Keratinocyte (primary cell): ENCODE data around the gene PTPRT. TPM values are rescaled to one million over a fixed set of nuclear protein-coding genes. Genes with fewer than 3 reads are reported as not detected.

Source experiments
- DNase-seq: peaks from one replicate; pipeline ENCODE4 v3.0.0-alpha.2; 2011; ENCODE audit warnings: low read depth, missing footprints, low spot score
- FAIRE-seq: peaks from 2 replicates; lab custom pipeline; 2011; peaks lifted over from hg19 to GRCh38; lab: Jason Lieb, UNC
- H2AFZ ChIP-seq: 2 replicates; pipeline ENCODE4 v1.6.0; 2012; ENCODE audit warnings: low read length, control low read depth, inconsistent platforms; ENCODE audit not compliant: control insufficient read depth
- H3K27ac ChIP-seq: 2 replicates; pipeline ENCODE4 v1.5.1; 2011; ENCODE audit warnings: low read length; ENCODE audit not compliant: control insufficient read depth, insufficient read depth
- H3K27me3 ChIP-seq: 3 replicates; pipeline ENCODE4 v1.6.0; 2011; ENCODE audit warnings: low read length; ENCODE audit not compliant: control insufficient read depth, insufficient read depth; ENCODE audit errors: extremely low read depth
- H3K36me3 ChIP-seq, 2 experiments: 2 replicates in 1 of 2; 3 replicates in 1 of 2; pipeline ENCODE4 v1.5.1; 2011; ENCODE audit warnings: low read length in 2 of 2, mild to moderate bottlenecking in 1 of 2; ENCODE audit not compliant: control insufficient read depth in 2 of 2, insufficient read depth in 2 of 2; ENCODE audit errors: extremely low read depth in 1 of 2
- H3K4me1 ChIP-seq: 3 replicates; pipeline ENCODE4 v1.5.1; 2011; ENCODE audit warnings: low read length; ENCODE audit not compliant: control insufficient read depth, insufficient read depth; ENCODE audit errors: extremely low read depth
- H3K4me2 ChIP-seq: 3 replicates; pipeline ENCODE4 v1.6.0; 2011; ENCODE audit warnings: low read depth, low read length; ENCODE audit not compliant: control insufficient read depth, insufficient read depth; ENCODE audit errors: extremely low read depth
- H3K4me3 ChIP-seq, 3 experiments: fragments of 200-600 bp in 1 of 3; sonication (generic) in 1 of 3; 2 replicates in 2 of 3; 3 replicates in 1 of 3; pipeline ENCODE4 v1.5.1; 2011 to 2016; ENCODE audit warnings: low read length in 3 of 3, mild to moderate bottlenecking in 3 of 3, control low read depth in 2 of 3, inconsistent platforms in 1 of 3, low read depth in 1 of 3, mixed read lengths in 1 of 3, mixed run types in 1 of 3, moderate library complexity in 1 of 3; ENCODE audit not compliant: control insufficient read depth in 2 of 3, insufficient read depth in 2 of 3; ENCODE audit errors: extremely low read depth in 1 of 3
- H3K79me2 ChIP-seq: 2 replicates; pipeline ENCODE4 v1.6.0; 2012; ENCODE audit warnings: low read length; ENCODE audit not compliant: control insufficient read depth, insufficient read depth
- H3K9ac ChIP-seq: 3 replicates; pipeline ENCODE4 v1.6.0; 2011; ENCODE audit warnings: low read length; ENCODE audit not compliant: control insufficient read depth, insufficient read depth; ENCODE audit errors: extremely low read depth
- H3K9me1 ChIP-seq: 3 replicates; pipeline ENCODE4 v1.6.0; 2011; ENCODE audit warnings: low read length; ENCODE audit not compliant: control insufficient read depth, insufficient read depth; ENCODE audit errors: extremely low read depth
- H3K9me3 ChIP-seq: 2 replicates; pipeline ENCODE4 v1.5.1; 2012; ENCODE audit warnings: low read depth, low read length; ENCODE audit not compliant: control insufficient read depth
- H4K20me1 ChIP-seq: 3 replicates; pipeline ENCODE4 v1.6.0; 2011; ENCODE audit warnings: low read length; ENCODE audit not compliant: control insufficient read depth, insufficient read depth; ENCODE audit errors: extremely low read depth
- EZH2 ChIP-seq: IDR thresholded peaks from one replicate; pipeline ENCODE4 v1.6.1; 2012; ENCODE audit warnings: inconsistent platforms, mild to moderate bottlenecking, low read length, moderate library complexity
- dilution Hi-C: fragments of 300-500 bp; cut with MboI; formaldehyde crosslinking; loops from one replicate; pipeline ENCODE4 v1.7.0; 2020; ENCODE audit warnings: low sequenced_read_pairs; ENCODE audit not compliant: extremely low pct_ligation_motif_present
- polyA plus RNA-seq, 5 experiments: library from polyadenylated mRNA; depleted of rRNA in 3 of 5; stranded (reverse) in 3 of 5; stranded (forward) in 1 of 5; unstranded in 1 of 5; fragments of >200 nt; gene quantifications; 1 replicate in 1 of 5; 2 replicates in 3 of 5; 3 replicates in 1 of 5; pipeline versions ENCODE4 v1.2.1 to v1.2.3, GENCODE V29; 2011 to 2012; ENCODE audit warnings: missing spikeins in 2 of 5, low read depth in 1 of 5, low replicate concordance in 1 of 5
- TF ChIP-seq, protein P1 (sequence below), 3 experiments: IDR thresholded peaks in 1 of 3; conservative IDR thresholded peaks in 1 of 3; optimal IDR thresholded peaks in 1 of 3; 2 replicates in 2 of 3; 3 replicates in 1 of 3; pipeline versions ENCODE3 to v1.5.1; 2011; ENCODE audit warnings: low read length in 3 of 3, mild to moderate bottlenecking in 3 of 3, moderate library complexity in 2 of 3, control low read depth in 1 of 3, inconsistent platforms in 1 of 3; ENCODE audit not compliant: insufficient read depth in 2 of 3; ENCODE audit errors: extremely low read depth in 1 of 3

PTPRT gene
- polyA plus RNA-seq, 1 donor (not counting 4 experiments of a cell fraction or from before 2014, with no cell fraction given), result not detected

DNA sequence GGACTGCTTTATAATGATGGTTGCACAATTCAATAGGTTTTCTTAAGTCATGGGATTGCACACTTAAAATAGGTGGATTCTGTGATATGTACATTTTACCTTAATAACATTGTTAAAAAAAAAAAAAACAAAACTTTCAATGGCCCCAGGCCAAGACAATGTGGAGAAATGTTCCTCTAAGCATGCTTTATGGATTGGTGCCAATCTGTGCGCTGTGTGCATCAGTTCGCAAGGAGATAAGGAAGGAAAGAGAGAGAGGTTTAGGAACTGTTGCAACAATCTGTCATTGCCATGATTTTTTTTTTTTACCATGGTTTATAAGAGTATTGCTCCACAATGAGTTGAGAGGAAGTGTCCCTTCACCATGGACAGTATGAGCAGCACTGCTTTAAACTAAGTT, 399.6 kb downstream of the PTPRT start:
- dilution Hi-C loops, result no loop called here
- no peak for TF ChIP-seq EZH2
- TF ChIP-seq, protein P1, sequence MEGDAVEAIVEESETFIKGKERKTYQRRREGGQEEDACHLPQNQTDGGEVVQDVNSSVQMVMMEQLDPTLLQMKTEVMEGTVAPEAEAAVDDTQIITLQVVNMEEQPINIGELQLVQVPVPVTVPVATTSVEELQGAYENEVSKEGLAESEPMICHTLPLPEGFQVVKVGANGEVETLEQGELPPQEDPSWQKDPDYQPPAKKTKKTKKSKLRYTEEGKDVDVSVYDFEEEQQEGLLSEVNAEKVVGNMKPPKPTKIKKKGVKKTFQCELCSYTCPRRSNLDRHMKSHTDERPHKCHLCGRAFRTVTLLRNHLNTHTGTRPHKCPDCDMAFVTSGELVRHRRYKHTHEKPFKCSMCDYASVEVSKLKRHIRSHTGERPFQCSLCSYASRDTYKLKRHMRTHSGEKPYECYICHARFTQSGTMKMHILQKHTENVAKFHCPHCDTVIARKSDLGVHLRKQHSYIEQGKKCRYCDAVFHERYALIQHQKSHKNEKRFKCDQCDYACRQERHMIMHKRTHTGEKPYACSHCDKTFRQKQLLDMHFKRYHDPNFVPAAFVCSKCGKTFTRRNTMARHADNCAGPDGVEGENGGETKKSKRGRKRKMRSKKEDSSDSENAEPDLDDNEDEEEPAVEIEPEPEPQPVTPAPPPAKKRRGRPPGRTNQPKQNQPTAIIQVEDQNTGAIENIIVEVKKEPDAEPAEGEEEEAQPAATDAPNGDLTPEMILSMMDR (optimal IDR thresholded peaks at IDR 0.05 in 1 of 3, IDR thresholded peaks at IDR 0.05 in 1 of 3, conservative IDR thresholded peaks at IDR 0.05 in 1 of 3; ENCODE audit: extremely low read depth in 1 of 3, insufficient read depth in 2 of 3, low read length in 3 of 3), result no peak
- DNase-seq (no peak), FAIRE-seq (no peak)
- Histone ChIP-seq H3K4me3 (no peak overlapping the region), H3K27me3 (no peaks in the 10 kb centered on the region), H3K4me2 (no peak overlapping the region), H4K20me1 (no peaks in the 10 kb centered on the region), H2AFZ (no peak overlapping the region), H3K9me1 (no peaks in the 10 kb centered on the region), H3K4me1 (no peaks in the 10 kb centered on the region), H3K36me3 (no peaks in the 10 kb centered on the region), H3K9ac (no peak overlapping the region), H3K9me3 (no peaks in the 10 kb centered on the region), H3K27ac (no peak overlapping the region), H3K79me2 (no peaks in the 10 kb centered on the region)

DNA sequence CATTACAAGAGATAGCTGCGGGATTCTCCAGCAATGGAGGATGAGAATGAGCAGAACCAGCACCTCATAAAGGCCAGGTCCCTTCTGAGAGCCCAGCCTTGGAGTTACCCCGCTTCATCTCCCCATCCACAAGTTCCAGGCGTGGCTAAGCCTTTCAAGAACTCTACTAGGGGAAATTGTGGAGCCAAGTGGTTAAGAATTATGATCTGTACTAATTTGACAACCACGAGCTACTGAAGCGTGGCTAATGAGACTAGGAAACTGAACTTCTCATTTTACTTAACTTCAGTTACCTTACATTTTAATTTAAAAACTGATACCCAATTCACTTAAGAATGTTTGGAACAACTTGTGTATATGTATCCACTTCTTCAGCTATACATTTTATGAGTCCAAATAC, 401.0 kb downstream of the PTPRT start:
- no peaks in the 10 kb centered on the region for H3K9me1 ChIP-seq
- no peaks in the 10 kb centered on the region for H3K36me3 ChIP-seq
- FAIRE-seq (no peak), DNase-seq (no peak)
- no peaks in the 10 kb centered on the region for H3K79me2 ChIP-seq
- dilution Hi-C loops, result no loop called here
- H3K4me2 ChIP-seq, result no peak overlapping the region
- no peak overlapping the region for H3K27ac ChIP-seq
- H3K27me3 ChIP-seq, result no peaks in the 10 kb centered on the region
- H4K20me1 ChIP-seq, result no peaks in the 10 kb centered on the region
- no peak overlapping the region for H2AFZ ChIP-seq
- no peak overlapping the region for H3K9ac ChIP-seq
- H3K4me3 ChIP-seq, result no peak overlapping the region
- no peak for TF ChIP-seq EZH2
- TF ChIP-seq, protein P1 (optimal IDR thresholded peaks at IDR 0.05 in 1 of 3, IDR thresholded peaks at IDR 0.05 in 1 of 3, conservative IDR thresholded peaks at IDR 0.05 in 1 of 3; ENCODE audit: extremely low read depth in 1 of 3, insufficient read depth in 2 of 3, low read length in 3 of 3), result no peak
- H3K4me1 ChIP-seq, result no peaks in the 10 kb centered on the region
- H3K9me3 ChIP-seq, result no peaks in the 10 kb centered on the region
